Mucosa of gallbladder (tissue), 1 donor: ENCODE results near the gene PPP2R5B. TPM values are rescaled to one million over a fixed set of nuclear protein-coding genes. Genes with fewer than 3 reads are reported as not detected.

Experiments
- DNase-seq: peaks from one replicate; pipeline ENCODE4 v3.0.0-alpha.2; 2020; ENCODE audit warnings: low spot score
- total RNA-seq: library from RNA; stranded (reverse); gene quantifications from one replicate; pipeline ENCODE4 v1.2.1, GENCODE V29; 2021
- donor health status: DM: no; HTN: no; CAD: no.

The PPP2R5B gene
- total RNA-seq, 1 donor from 2014 or later = 44.1 TPM

- peak; percentile 77 for DNase-seq
These were observed 35.6 kb upstream of the PPP2R5B start for GRCh38 chr11:64888729-64889511.

- no peak for DNase-seq
These were observed 34.0 kb upstream of the PPP2R5B start for GRCh38 chr11:64890522-64890939.

GRCh38 chr11:64891215-64891848 lies 33.2 kb upstream of the PPP2R5B start:
- no peak for DNase-seq

- no peak for DNase-seq
These were observed 32.6 kb upstream of the PPP2R5B start for GRCh38 chr11:64891880-64892279.

GRCh38 chr11:64892411-64892831 lies 32.1 kb upstream of the PPP2R5B start:
- DNase-seq = no peak

GRCh38 chr11:64892838-64893193 lies 31.7 kb upstream of the PPP2R5B start:
- no peak for DNase-seq

- peak; percentile 88 for DNase-seq
These were observed 31.1 kb upstream of the PPP2R5B start for GRCh38 chr11:64893194-64894069.

GRCh38 chr11:64894070-64894811 lies 30.2 kb upstream of the PPP2R5B start:
- peak; percentile 83 for DNase-seq

GRCh38 chr11:64894812-64895452 lies 29.6 kb upstream of the PPP2R5B start:
- DNase-seq = no peak

GRCh38 chr11:64896448-64897022 lies 28.0 kb upstream of the PPP2R5B start:
- no peak for DNase-seq

GRCh38 chr11:64897381-64898075 lies 27.0 kb upstream of the PPP2R5B start:
- DNase-seq = no peak

- no peak for DNase-seq
These were observed 26.4 kb upstream of the PPP2R5B start for GRCh38 chr11:64898076-64898445.

GRCh38 chr11:64898541-64898940 lies 25.9 kb upstream of the PPP2R5B start:
- DNase-seq = no peak

- DNase-seq = no peak
These were observed 24.2 kb upstream of the PPP2R5B start for GRCh38 chr11:64900263-64900678.

GRCh38 chr11:64900774-64901173 lies 23.7 kb upstream of the PPP2R5B start:
- no peak for DNase-seq

GRCh38 chr11:64902102-64902900 lies 22.2 kb upstream of the PPP2R5B start:
- no peak for DNase-seq

GRCh38 chr11:64903291-64903833 lies 21.1 kb upstream of the PPP2R5B start:
- DNase-seq = no peak

- no peak for DNase-seq
These were observed 18.8 kb upstream of the PPP2R5B start for GRCh38 chr11:64905516-64906313.
